Body of pancreas (tissue), 4 donors: ENCODE measurements around the gene ARHGDIB.

Experiments used
- CTCF ChIP-seq, 7 experiments: fragments of 450-650 bp in 4 of 7; fragments of 200-600 bp in 3 of 7; sonication (generic) in 3 of 7; IDR thresholded peaks; one replicate each; pipeline ENCODE4 v1.5.1; 2016 to 2019; ENCODE audit warnings: antibody characterized with exemption in 7 of 7
- POLR2A ChIP-seq, 3 donors: fragments of 450-650 bp; IDR thresholded peaks; one replicate each; pipeline ENCODE4 v1.6.1; 2016; ENCODE audit warnings: antibody characterized with exemption in 3 of 3, mild to moderate bottlenecking in 2 of 3

- TF ChIP-seq CTCF (IDR thresholded peaks at IDR 0.05) = no peak
- TF ChIP-seq POLR2A (IDR thresholded peaks at IDR 0.05) = no peak
Measured at GRCh38 chr12:14931791-14932560, 29.4 kb downstream of the ARHGDIB start.
